ENCODE measurements around the gene RNU7-1.
A peak's percentile ranks its signal among the peaks of the same experiment; 100 is the strongest.

RNU7-1 gene

GRCh38 chr12:6943722-6944380 lies at the start of gene RNU7-1, which contains the start of gene C12orf57:
RNU7-1 (plus strand) TSS chr12:6943816.
C12orf57 (plus strand) TSS chr12:6944022; CDS start chr12:6944122, 100 bp downstream.
- Histone ChIP-seq H3K9me3 (ENCODE audit: control insufficient read depth in 2 of 2, low read length in 2 of 2) (no peaks in the 10 kb centered on the region), H3K4me1 (ENCODE audit: control insufficient read depth in 2 of 2, insufficient read depth in 2 of 2, low read length in 2 of 2) (peaks cover 37 to 38% of the 10 kb centered on the region in 2 donors), H3K36me3 (ENCODE audit: control insufficient read depth in 2 of 2, insufficient read depth in 2 of 2, low read length in 2 of 2) (peaks cover 10 to 14% of the 10 kb centered on the region in 2 donors), H3K9ac (ENCODE audit: low read depth in 1 of 2, low read length in 2 of 2) (peak within 1 kb of the TSS; percentile 96 to 97), H3K27me3 (ENCODE audit: control insufficient read depth in 2 of 2, insufficient read depth in 2 of 2, low read length in 2 of 2) (no peaks in the 10 kb centered on the region), H3K27ac (ENCODE audit: low read depth in 2 of 2, low read length in 2 of 2) (peak within 1 kb of the TSS; percentile 98 to 100), H3K4me3 (ENCODE audit: low read length in 2 of 2) (peak within 1 kb of the TSS; percentile 88 to 91)

- no peak overlapping the region for H3K9ac ChIP-seq (ENCODE audit: low read depth in 1 of 2, low read length in 2 of 2)
- no peak overlapping the region for H3K27ac ChIP-seq (ENCODE audit: low read depth in 2 of 2, low read length in 2 of 2)
- no peaks in the 10 kb centered on the region for H3K9me3 ChIP-seq (ENCODE audit: control insufficient read depth in 2 of 2, low read length in 2 of 2)
- peaks cover 8 to 11% of the 10 kb centered on the region in 2 donors for H3K4me1 ChIP-seq (ENCODE audit: control insufficient read depth in 2 of 2, insufficient read depth in 2 of 2, low read length in 2 of 2)
- H3K27me3 ChIP-seq (ENCODE audit: control insufficient read depth in 2 of 2, insufficient read depth in 2 of 2, low read length in 2 of 2) = no peaks in the 10 kb centered on the region
- no peak overlapping the region for H3K4me3 ChIP-seq (ENCODE audit: low read length in 2 of 2)
- no peaks in the 10 kb centered on the region for H3K36me3 ChIP-seq (ENCODE audit: control insufficient read depth in 2 of 2, insufficient read depth in 2 of 2, low read length in 2 of 2)
Measured at GRCh38 chr12:6894321-6894720, 49.3 kb upstream of the RNU7-1 start.

GRCh38 chr12:6896846-6897435 lies 46.7 kb upstream of the RNU7-1 start:
- Histone ChIP-seq H3K27me3 (ENCODE audit: control insufficient read depth in 2 of 2, insufficient read depth in 2 of 2, low read length in 2 of 2) (no peaks in the 10 kb centered on the region), H3K36me3 (ENCODE audit: control insufficient read depth in 2 of 2, insufficient read depth in 2 of 2, low read length in 2 of 2) (no peaks in the 10 kb centered on the region), H3K27ac (ENCODE audit: low read depth in 2 of 2, low read length in 2 of 2) (no peak overlapping the region), H3K9ac (ENCODE audit: low read depth in 1 of 2, low read length in 2 of 2) (no peak overlapping the region), H3K4me3 (ENCODE audit: low read length in 2 of 2) (no peak overlapping the region), H3K9me3 (ENCODE audit: control insufficient read depth in 2 of 2, low read length in 2 of 2) (no peaks in the 10 kb centered on the region), H3K4me1 (ENCODE audit: control insufficient read depth in 2 of 2, insufficient read depth in 2 of 2, low read length in 2 of 2) (peaks cover 0 to 4% of the 10 kb centered on the region in 2 donors)

GRCh38 chr12:6899427-6899826 lies 44.2 kb upstream of the RNU7-1 start:
- peak overlapping the region in 1 of 2 donors; percentile 56 for H3K27ac ChIP-seq (ENCODE audit: low read depth in 2 of 2, low read length in 2 of 2)
- H3K9me3 ChIP-seq (ENCODE audit: control insufficient read depth in 2 of 2, low read length in 2 of 2) = no peaks in the 10 kb centered on the region
- H3K9ac ChIP-seq (ENCODE audit: low read depth in 1 of 2, low read length in 2 of 2) = no peak overlapping the region
- H3K4me1 ChIP-seq (ENCODE audit: control insufficient read depth in 2 of 2, insufficient read depth in 2 of 2, low read length in 2 of 2) = peaks cover 2 to 11% of the 10 kb centered on the region in 2 donors
- H3K36me3 ChIP-seq (ENCODE audit: control insufficient read depth in 2 of 2, insufficient read depth in 2 of 2, low read length in 2 of 2) = no peaks in the 10 kb centered on the region
- H3K27me3 ChIP-seq (ENCODE audit: control insufficient read depth in 2 of 2, insufficient read depth in 2 of 2, low read length in 2 of 2) = no peaks in the 10 kb centered on the region
- peak overlapping the region in 1 of 2 donors; percentile 5 for H3K4me3 ChIP-seq (ENCODE audit: low read length in 2 of 2)

- no peaks in the 10 kb centered on the region for H3K27me3 ChIP-seq (ENCODE audit: control insufficient read depth in 2 of 2, insufficient read depth in 2 of 2, low read length in 2 of 2)
- peak overlapping the region in 1 of 2 donors; percentile 10 for H3K9ac ChIP-seq (ENCODE audit: low read depth in 1 of 2, low read length in 2 of 2)
- peak overlapping the region in 1 of 2 donors; percentile 5 for H3K4me3 ChIP-seq (ENCODE audit: low read length in 2 of 2)
- H3K4me1 ChIP-seq (ENCODE audit: control insufficient read depth in 2 of 2, insufficient read depth in 2 of 2, low read length in 2 of 2) = peaks cover 4 to 14% of the 10 kb centered on the region in 2 donors
- H3K36me3 ChIP-seq (ENCODE audit: control insufficient read depth in 2 of 2, insufficient read depth in 2 of 2, low read length in 2 of 2) = no peaks in the 10 kb centered on the region
- no peaks in the 10 kb centered on the region for H3K9me3 ChIP-seq (ENCODE audit: control insufficient read depth in 2 of 2, low read length in 2 of 2)
- H3K27ac ChIP-seq (ENCODE audit: low read depth in 2 of 2, low read length in 2 of 2) = peak overlapping the region; percentile 34 to 56
Measured at GRCh38 chr12:6899837-6900519, 43.6 kb upstream of the RNU7-1 start.

GRCh38 chr12:6902448-6902847 lies 41.2 kb upstream of the RNU7-1 start:
- Histone ChIP-seq H3K4me1 (ENCODE audit: control insufficient read depth in 2 of 2, insufficient read depth in 2 of 2, low read length in 2 of 2) (peaks cover 10 to 17% of the 10 kb centered on the region in 2 donors), H3K4me3 (ENCODE audit: low read length in 2 of 2) (no peak overlapping the region), H3K27me3 (ENCODE audit: control insufficient read depth in 2 of 2, insufficient read depth in 2 of 2, low read length in 2 of 2) (no peaks in the 10 kb centered on the region), H3K9ac (ENCODE audit: low read depth in 1 of 2, low read length in 2 of 2) (no peak overlapping the region), H3K9me3 (ENCODE audit: control insufficient read depth in 2 of 2, low read length in 2 of 2) (no peaks in the 10 kb centered on the region), H3K36me3 (ENCODE audit: control insufficient read depth in 2 of 2, insufficient read depth in 2 of 2, low read length in 2 of 2) (no peaks in the 10 kb centered on the region), H3K27ac (ENCODE audit: low read depth in 2 of 2, low read length in 2 of 2) (no peak overlapping the region)

GRCh38 chr12:6903722-6904121 lies 39.9 kb upstream of the RNU7-1 start:
- peaks cover 10 to 17% of the 10 kb centered on the region in 2 donors for H3K4me1 ChIP-seq (ENCODE audit: control insufficient read depth in 2 of 2, insufficient read depth in 2 of 2, low read length in 2 of 2)
- H3K9ac ChIP-seq (ENCODE audit: low read depth in 1 of 2, low read length in 2 of 2) = no peak overlapping the region
- H3K36me3 ChIP-seq (ENCODE audit: control insufficient read depth in 2 of 2, insufficient read depth in 2 of 2, low read length in 2 of 2) = no peaks in the 10 kb centered on the region
- no peaks in the 10 kb centered on the region for H3K27me3 ChIP-seq (ENCODE audit: control insufficient read depth in 2 of 2, insufficient read depth in 2 of 2, low read length in 2 of 2)
- H3K4me3 ChIP-seq (ENCODE audit: low read length in 2 of 2) = no peak overlapping the region
- no peaks in the 10 kb centered on the region for H3K9me3 ChIP-seq (ENCODE audit: control insufficient read depth in 2 of 2, low read length in 2 of 2)
- H3K27ac ChIP-seq (ENCODE audit: low read depth in 2 of 2, low read length in 2 of 2) = no peak overlapping the region

GRCh38 chr12:6904280-6905276 lies 39.0 kb upstream of the RNU7-1 start, which contains the start of gene LRRC23:
LRRC23 (plus strand) TSS chr12:6904822; CDS start chr12:6905634, 812 bp downstream.
- Histone ChIP-seq H3K27ac (ENCODE audit: low read depth in 2 of 2, low read length in 2 of 2) (peak within 1 kb of the TSS; percentile 70 to 79), H3K9me3 (ENCODE audit: control insufficient read depth in 2 of 2, low read length in 2 of 2) (no peaks in the 10 kb centered on the region), H3K27me3 (ENCODE audit: control insufficient read depth in 2 of 2, insufficient read depth in 2 of 2, low read length in 2 of 2) (no peaks in the 10 kb centered on the region), H3K4me1 (ENCODE audit: control insufficient read depth in 2 of 2, insufficient read depth in 2 of 2, low read length in 2 of 2) (peaks cover 10 to 15% of the 10 kb centered on the region in 2 donors), H3K36me3 (ENCODE audit: control insufficient read depth in 2 of 2, insufficient read depth in 2 of 2, low read length in 2 of 2) (no peaks in the 10 kb centered on the region), H3K4me3 (ENCODE audit: low read length in 2 of 2) (peak within 1 kb of the TSS; percentile 92 to 97), H3K9ac (ENCODE audit: low read depth in 1 of 2, low read length in 2 of 2) (peak within 1 kb of the TSS; percentile 82 to 93)

GRCh38 chr12:6905414-6906040 lies 38.1 kb upstream of the RNU7-1 start:
- Histone ChIP-seq H3K4me3 (ENCODE audit: low read length in 2 of 2) (peak overlapping the region; percentile 92 to 97), H3K27ac (ENCODE audit: low read depth in 2 of 2, low read length in 2 of 2) (peak overlapping the region in 1 of 2 donors; percentile 79), H3K27me3 (ENCODE audit: control insufficient read depth in 2 of 2, insufficient read depth in 2 of 2, low read length in 2 of 2) (no peaks in the 10 kb centered on the region), H3K4me1 (ENCODE audit: control insufficient read depth in 2 of 2, insufficient read depth in 2 of 2, low read length in 2 of 2) (peaks cover 10 to 13% of the 10 kb centered on the region in 2 donors), H3K9ac (ENCODE audit: low read depth in 1 of 2, low read length in 2 of 2) (peak overlapping the region in 1 of 2 donors; percentile 93), H3K9me3 (ENCODE audit: control insufficient read depth in 2 of 2, low read length in 2 of 2) (no peaks in the 10 kb centered on the region), H3K36me3 (ENCODE audit: control insufficient read depth in 2 of 2, insufficient read depth in 2 of 2, low read length in 2 of 2) (no peaks in the 10 kb centered on the region)

Measured in mucosa of rectum (tissue), 2 donors.